MM.1S (cell line): ENCODE results near the gene FAM161B.
A peak's percentile ranks its signal among the peaks of the same experiment; 100 is the strongest.

Source experiments
- DNase-seq: peaks from one replicate; pipeline ENCODE4 v3.0.0-alpha.2; 2015
- H2AFZ ChIP-seq: fragments of 300-600 bp; sonication (generic); 2 replicates; pipeline ENCODE4 v1.6.0; 2016; ENCODE audit warnings: antibody characterized with exemption, low read length
- H3F3A ChIP-seq: fragments of 300-600 bp; sonication (generic); 2 replicates; pipeline ENCODE4 v1.6.1; 2016; ENCODE audit warnings: mild to moderate bottlenecking, antibody characterized with exemption, low read length, moderate library complexity, mixed read lengths; ENCODE audit not compliant: insufficient read depth
- H3K27ac ChIP-seq: fragments of 300-600 bp; sonication (generic); 2 replicates; pipeline ENCODE4 v1.5.1; 2016; ENCODE audit warnings: mild to moderate bottlenecking, low read length
- H3K27me3 ChIP-seq: fragments of 300-600 bp; sonication (generic); replicated peaks from 2 replicates; pipeline ENCODE4 v1.6.0; 2016; ENCODE audit warnings: low read length; ENCODE audit not compliant: insufficient read depth
- H3K36me3 ChIP-seq: fragments of 300-600 bp; sonication (generic); replicated peaks from 2 replicates; pipeline ENCODE4 v1.6.1; 2016; ENCODE audit warnings: mild to moderate bottlenecking, low read length, mixed read lengths; ENCODE audit not compliant: insufficient read depth
- H3K4me1 ChIP-seq: fragments of 300-600 bp; sonication (generic); 2 replicates; pipeline ENCODE4 v1.6.1; 2016; ENCODE audit warnings: low read length, mixed read lengths
- H3K4me2 ChIP-seq: fragments of 300-600 bp; sonication (generic); 2 replicates; pipeline ENCODE4 v1.6.0; 2016; ENCODE audit warnings: low read depth, low read length
- H3K4me3 ChIP-seq: fragments of 300-600 bp; sonication (generic); 2 replicates; pipeline ENCODE4 v1.5.1; 2016; ENCODE audit warnings: low read length, mixed read lengths
- H3K79me2 ChIP-seq: fragments of 300-600 bp; sonication (generic); 2 replicates; pipeline ENCODE4 v1.6.1; 2016; ENCODE audit warnings: mixed run types, low read length, mixed read lengths
- H3K9ac ChIP-seq: fragments of 300-600 bp; sonication (generic); 2 replicates; pipeline ENCODE4 v1.6.1; 2016; ENCODE audit warnings: low read length, mixed read lengths
- H3K9me2 ChIP-seq: fragments of 300-600 bp; sonication (generic); replicated peaks from 2 replicates; pipeline ENCODE4 v1.6.1; 2016; ENCODE audit warnings: mild to moderate bottlenecking, low read length, mixed read lengths; ENCODE audit not compliant: insufficient read depth
- H3K9me3 ChIP-seq: fragments of 300-600 bp; sonication (generic); replicated peaks from 2 replicates; pipeline ENCODE4 v1.6.1; 2016; ENCODE audit warnings: mild to moderate bottlenecking, low read length, mixed read lengths; ENCODE audit not compliant: insufficient read depth
- H4K20me1 ChIP-seq: fragments of 300-600 bp; sonication (generic); 2 replicates; pipeline ENCODE4 v1.6.1; 2016; ENCODE audit warnings: mild to moderate bottlenecking, low read length, moderate library complexity, mixed read lengths; ENCODE audit not compliant: insufficient read depth
- CTCF ChIP-seq: fragments of 300-600 bp; sonication (generic); IDR thresholded peaks from 2 replicates; pipeline ENCODE4 v1.5.1; 2016; ENCODE audit warnings: antibody characterized with exemption, low read length, mixed read lengths
- EZH2 ChIP-seq: fragments of 300-600 bp; sonication (generic); optimal IDR thresholded peaks from 2 replicates; pipeline ENCODE3; 2017; ENCODE audit warnings: low read depth, mild to moderate bottlenecking, antibody characterized with exemption, low read length, mixed read lengths
- EZH2phosphoT487 ChIP-seq: fragments of 300-600 bp; sonication (generic); IDR thresholded peaks from 2 replicates; pipeline ENCODE4 v1.6.1; 2018; ENCODE audit warnings: antibody characterized with exemption, low read length

Gene FAM161B

GRCh38 chr14:73888460-73888725 lies 61.5 kb downstream of the FAM161B start:
- H4K20me1 ChIP-seq, result no peaks in the 10 kb centered on the region
- no peaks in the 10 kb centered on the region for H3K36me3 ChIP-seq
- 0 out of 2 replicates have a peak, but pooled peaks cover 4% of the 10 kb centered on the region for H3K4me1 ChIP-seq
- no peak overlapping the region for H3K9ac ChIP-seq
- peaks cover 3% of the 10 kb centered on the region; the same call in 1 of the 2 replicates for H3F3A ChIP-seq
- no peaks in the 10 kb centered on the region for H3K9me2 ChIP-seq
- H3K27me3 ChIP-seq, result no peaks in the 10 kb centered on the region
- no peak overlapping the region for H3K27ac ChIP-seq
- no peak overlapping the region for H3K4me2 ChIP-seq
- no peak for DNase-seq
- no peak overlapping the region for H2AFZ ChIP-seq
- peaks cover 59% of the 10 kb centered on the region for H3K79me2 ChIP-seq
- H3K4me3 ChIP-seq, result no peak overlapping the region
- no peak for TF ChIP-seq CTCF
- TF ChIP-seq EZH2, result no peak
- no peak for TF ChIP-seq EZH2phosphoT487
- H3K9me3 ChIP-seq, result no peaks in the 10 kb centered on the region

GRCh38 chr14:73887694-73888459 lies 62.0 kb downstream of the FAM161B start:
- Histone ChIP-seq H4K20me1 (no peaks in the 10 kb centered on the region), H3K79me2 (peaks cover 59% of the 10 kb centered on the region)
- TF ChIP-seq EZH2phosphoT487, result no peak
- no peak for TF ChIP-seq EZH2
- no peak for TF ChIP-seq CTCF

GRCh38 chr14:73887318-73887616 lies 62.6 kb downstream of the FAM161B start:
- no peaks in the 10 kb centered on the region for H3K27me3 ChIP-seq
- H3K27ac ChIP-seq, result peak overlapping the region; percentile 67; the same call in 1 of the 2 replicates
- H3K4me3 ChIP-seq, result peak overlapping the region; percentile 87
- no peaks in the 10 kb centered on the region for H4K20me1 ChIP-seq
- peak overlapping the region; percentile 46; the same call in 1 of the 2 replicates for H3K4me2 ChIP-seq
- peak overlapping the region; percentile 88 for H3K9ac ChIP-seq
- peaks cover 57% of the 10 kb centered on the region for H3K79me2 ChIP-seq
- peaks cover 3% of the 10 kb centered on the region; the same call in 1 of the 2 replicates for H3F3A ChIP-seq
- H3K9me2 ChIP-seq, result no peaks in the 10 kb centered on the region
- H3K4me1 ChIP-seq, result 0 out of 2 replicates have a peak, but pooled peaks cover 4% of the 10 kb centered on the region
- H3K36me3 ChIP-seq, result no peaks in the 10 kb centered on the region
- DNase-seq, result no peak
- no peaks in the 10 kb centered on the region for H3K9me3 ChIP-seq
- TF ChIP-seq CTCF, result no peak
- TF ChIP-seq EZH2phosphoT487, result no peak
- no peak for TF ChIP-seq EZH2
- H2AFZ ChIP-seq, result peak overlapping the region; percentile 77; the same call in 1 of the 2 replicates

More at GRCh38 chr14:73887694-73888459, 62.0 kb downstream of the FAM161B start:
- Histone ChIP-seq H3K4me1 (0 out of 2 replicates have a peak, but pooled peaks cover 4% of the 10 kb centered on the region), H3K9ac (peak overlapping the region; percentile 88; the same call in 1 of the 2 replicates), H3K9me2 (no peaks in the 10 kb centered on the region), H3K9me3 (no peaks in the 10 kb centered on the region), H3K36me3 (no peaks in the 10 kb centered on the region), H3F3A (peaks cover 3% of the 10 kb centered on the region; the same call in 1 of the 2 replicates), H3K4me3 (peak overlapping the region; percentile 87), H3K27me3 (no peaks in the 10 kb centered on the region), H3K4me2 (peak overlapping the region; percentile 46), H3K27ac (peak overlapping the region; percentile 67; the same call in 1 of the 2 replicates), H2AFZ (no peak overlapping the region)
- DNase-seq, result no peak
